HCT116 (cell line): ENCODE results near the gene POFUT2. TPM values are rescaled to one million over a fixed set of nuclear protein-coding genes. Genes with fewer than 3 reads are reported as not detected.

Experiments
- ATAC-seq: fragments of 200-7000 bp; cut with Tn5 transposase; 2 replicates; pipeline ENCODE4 v1.9.1; 2020; ENCODE audit warnings: mild to moderate bottlenecking, moderate library complexity
- BruUV-seq: library from RNA; stranded (reverse); fragments of 400-500 nt; replicated peaks from 2 replicates; lab custom pipeline; 2021; lab: Mats Ljungman, UMichigan
- CTCF ChIA-PET: fragments of 300-600 bp; sonication (Branson Sonifier 250); formaldehyde crosslinking; loops from one replicate; lab custom pipeline; 2021; ENCODE audit warnings: antibody characterized with exemption; lab: Charles Lee
- POLR2A ChIA-PET: fragments of 300-600, 350-600 bp; sonication (Branson Sonifier 250); formaldehyde crosslinking; loops from one replicate; lab custom pipeline; 2021; ENCODE audit warnings: antibody characterized with exemption; lab: Charles Lee
- RAD21 ChIA-PET, 2 experiments: fragments of 300-600 bp; sonication (Branson Sonifier 250); formaldehyde crosslinking; loops; one replicate each; lab custom pipeline; 2023; ENCODE audit warnings: low total read pairs in 2 of 2; ENCODE audit not compliant: uncharacterized antibody in 2 of 2, unreplicated experiment in 2 of 2, low non-redundant PET in 1 of 2; lab: Charles Lee
- DNase-seq: peaks from one replicate; pipeline ENCODE4 v3.0.0-alpha.2; 2010; ENCODE audit warnings: low read depth, low spot score
- H2AFZ ChIP-seq: fragments of 200-600 bp; shearing (Covaris generic), sonication (generic); 2 replicates; pipeline ENCODE4 v1.6.1; 2017; ENCODE audit warnings: low read depth, mixed run types, mixed read lengths, antibody characterized with exemption, low read length; ENCODE audit not compliant: poor library complexity, severe bottlenecking
- H3K27ac ChIP-seq: 2 replicates; pipeline ENCODE4 v1.5.1; 2012; ENCODE audit warnings: low read depth, low read length
- H3K27me3 ChIP-seq: fragments of 200-600 bp; sonication (generic); 2 replicates; pipeline ENCODE4 v1.6.1; 2016; ENCODE audit warnings: mixed run types, low read length, mixed read lengths; ENCODE audit not compliant: insufficient read depth
- H3K36me3 ChIP-seq, 2 experiments: fragments of 200-500 bp in 1 of 2; fragments of 200-600 bp in 1 of 2; sonication (Bioruptor generic) in 1 of 2; sonication (generic) in 1 of 2; 2 replicates each; pipeline versions ENCODE4 v1.5.1 to v1.6.1; 2014 to 2016; ENCODE audit warnings: low read length in 2 of 2, inconsistent platforms in 1 of 2, mixed read lengths in 1 of 2, mixed run types in 1 of 2; ENCODE audit not compliant: insufficient read depth in 2 of 2, control insufficient read depth in 1 of 2
- H3K4me1 ChIP-seq, 2 experiments: fragments of 200-600 bp in 1 of 2; sonication (generic) in 1 of 2; 2 replicates each; pipeline versions ENCODE4 v1.5.1 to v1.6.1; 2012 to 2017; ENCODE audit warnings: low read length in 2 of 2, inconsistent platforms in 1 of 2, mild to moderate bottlenecking in 1 of 2, mixed read lengths in 1 of 2, mixed run types in 1 of 2, moderate library complexity in 1 of 2; ENCODE audit not compliant: insufficient read depth in 2 of 2, control insufficient read depth in 1 of 2
- H3K4me2 ChIP-seq: fragments of 200-600 bp; sonication (generic); 2 replicates; pipeline ENCODE4 v1.6.1; 2017; ENCODE audit warnings: mixed run types, low read length, mixed read lengths
- H3K4me3 ChIP-seq, 2 experiments: fragments of 200-600 bp in 1 of 2; sonication (generic) in 1 of 2; replicated peaks in 1 of 2; 2 replicates each; pipeline ENCODE4 v1.5.1; 2011 to 2016; ENCODE audit warnings: low read length in 2 of 2, control low read depth in 1 of 2, low read depth in 1 of 2, mild to moderate bottlenecking in 1 of 2, mixed read lengths in 1 of 2, mixed run types in 1 of 2
- H3K79me2 ChIP-seq: fragments of 200-600 bp; sonication (generic); 2 replicates; pipeline ENCODE4 v1.6.1; 2017; ENCODE audit warnings: mild to moderate bottlenecking, mixed run types, low read length, moderate library complexity, mixed read lengths; ENCODE audit not compliant: insufficient read depth
- H3K9ac ChIP-seq: fragments of 200-600 bp; sonication (generic); 2 replicates; pipeline ENCODE4 v1.6.1; 2016; ENCODE audit warnings: low read length, mixed read lengths
- H3K9me2 ChIP-seq: fragments of 200-600 bp; sonication (generic), shearing (Covaris generic); 2 replicates; pipeline ENCODE4 v1.6.1; 2017; ENCODE audit warnings: mixed run types, mild to moderate bottlenecking, moderate library complexity; ENCODE audit not compliant: insufficient read depth
- H3K9me3 ChIP-seq, 2 experiments: fragments of 200-500 bp in 1 of 2; fragments of 200-600 bp in 1 of 2; sonication (Bioruptor generic) in 1 of 2; sonication (generic) in 1 of 2; 2 replicates each; pipeline ENCODE4 v1.6.1; 2014 to 2017; ENCODE audit warnings: low read length in 2 of 2, mixed read lengths in 2 of 2, inconsistent platforms in 1 of 2, low read depth in 1 of 2, mild to moderate bottlenecking in 1 of 2, mixed run types in 1 of 2, moderate library complexity in 1 of 2; ENCODE audit not compliant: control insufficient read depth in 1 of 2, insufficient read depth in 1 of 2
- H4K20me1 ChIP-seq: fragments of 200-600 bp; sonication (generic), shearing (Covaris generic); 2 replicates; pipeline ENCODE4 v1.6.1; 2017; ENCODE audit warnings: mixed run types, mild to moderate bottlenecking, moderate library complexity; ENCODE audit not compliant: insufficient read depth
- ATF3 ChIP-seq: IDR thresholded peaks from 2 replicates; pipeline ENCODE4 v1.6.1; 2012
- CTCF ChIP-seq, 3 experiments: fragments of 200-600 bp in 1 of 3; sonication (generic) in 1 of 3; IDR thresholded peaks in 2 of 3; conservative IDR thresholded peaks in 1 of 3; 2 replicates each; pipeline ENCODE4 v1.5.1; 2012 to 2017; ENCODE audit warnings: low read depth in 2 of 3, low read length in 2 of 3, antibody characterized with exemption in 1 of 3, borderline replicate concordance in 1 of 3, control low read depth in 1 of 3, mild to moderate bottlenecking in 1 of 3, mixed read lengths in 1 of 3, mixed run types in 1 of 3, moderate library complexity in 1 of 3; ENCODE audit not compliant: insufficient read depth in 1 of 3
- POLR2AphosphoS5 ChIP-seq: IDR thresholded peaks from 2 replicates; pipeline ENCODE4 v1.6.1; 2011; ENCODE audit warnings: mild to moderate bottlenecking, low read depth, low read length, moderate library complexity
- intact Hi-C: fragments of 100-400 bp; cut with micrococcal nuclease; formaldehyde crosslinking; loops from 2 replicates; pipeline ENCODE4 v1.10.0; 2022
- total RNA-seq: library from RNA; stranded (reverse); gene quantifications from one replicate; pipeline ENCODE4 v1.2.1, GENCODE V29; 2021; ENCODE audit not compliant: unreplicated experiment
- TF ChIP-seq, protein P1 (sequence below): IDR thresholded peaks from 2 replicates; pipeline ENCODE4 v1.6.1; 2011; ENCODE audit warnings: mild to moderate bottlenecking, low read length, moderate library complexity; ENCODE audit not compliant: insufficient replicate concordance; ENCODE audit errors: extremely low read depth

The POFUT2 gene
- total RNA-seq, 1 experiment from 2014 or later, result 20.5 TPM

- intact Hi-C loops, result loop anchor here (2.0 to 5.0 kb wide), 2 partner anchors 304 to 526 kb away; no protein-coding TSS in a partner anchor
- no peak for ATAC-seq
- Histone ChIP-seq H4K20me1 (no peaks in the 10 kb centered on the region), H3K9me2 (no peaks in the 10 kb centered on the region), H3K9ac (no peak overlapping the region), H2AFZ (no peak overlapping the region), H3K9me3 (no peaks in the 10 kb centered on the region), H3K4me2 (peak overlapping the region; percentile 48; the same call in 1 of the 2 replicates), H3K27me3 (no peaks in the 10 kb centered on the region), H3K4me3 (no peak overlapping the region), H3K27ac (peak overlapping the region; percentile 46; the same call in 1 of the 2 replicates), H3K4me1 (peaks cover 13 to 25% of the 10 kb centered on the region in 2 experiments), H3K36me3 (peaks cover 0 to 3% of the 10 kb centered on the region in 2 experiments; a peak in 1 of 4 replicates), H3K79me2 (no peaks in the 10 kb centered on the region)
- ChIA-PET RAD21 (interaction anchor here (0.7 kb wide), 2 partner anchors 16 to 114 kb away, joined by 3 read pairs; no protein-coding TSS in a partner anchor), POLR2A (interaction anchor here (1.4 kb wide), 1 partner anchor 16 kb away, joined by 3 read pairs; no protein-coding TSS in a partner anchor), CTCF (interaction anchor here (1.2 to 2.6 kb wide), 6 partner anchors 16 to 168 kb away, joined by 3 to 16 read pairs (median 10); no protein-coding TSS in a partner anchor)
- TF ChIP-seq ATF3, result no peak
- BruUV-seq, result no TSS peak
- DNase-seq, result no peak
Observed at GRCh38 chr21:45293220-45293725, 5.6 kb upstream of the POFUT2 start.

DNA sequence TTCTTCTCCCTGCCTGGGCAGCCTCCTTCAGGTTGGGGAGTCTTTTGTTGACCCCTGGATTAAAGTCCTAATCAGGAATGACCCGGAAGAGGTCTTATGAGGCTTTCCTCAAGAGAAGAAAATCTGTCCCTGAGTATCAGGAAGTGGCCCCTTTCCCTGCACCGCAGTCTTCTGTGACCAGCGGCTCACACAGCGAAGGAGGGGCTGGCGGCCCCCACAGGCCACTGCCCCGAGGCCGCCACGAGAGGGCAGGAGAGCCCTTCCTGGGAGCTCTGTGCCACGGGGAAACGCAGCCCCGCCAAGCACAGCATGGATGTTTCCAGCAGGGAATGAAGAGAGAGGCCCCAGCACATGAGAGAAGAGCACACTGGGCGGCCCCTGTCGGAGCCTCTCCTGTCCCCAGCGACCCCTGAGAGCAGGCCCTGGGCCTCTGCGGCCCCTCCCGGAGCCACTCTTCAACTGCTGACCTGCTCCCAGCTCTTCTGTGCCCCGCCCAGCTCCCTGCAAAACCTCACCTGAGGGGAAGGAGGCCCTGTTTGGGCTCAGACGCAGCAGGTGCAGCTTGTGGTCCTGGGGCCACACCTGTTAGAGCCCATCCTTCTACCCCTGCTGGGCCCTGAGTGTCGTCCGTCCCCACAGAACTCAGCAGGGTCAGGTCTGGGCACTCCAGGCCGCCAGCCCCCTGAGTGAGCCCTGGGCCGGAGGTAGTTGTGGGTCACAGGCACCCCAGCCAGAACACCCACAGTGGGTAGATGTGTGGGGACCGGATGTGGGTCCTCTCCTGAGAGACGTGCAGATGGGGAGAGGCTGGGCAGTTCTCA lies 4.9 kb upstream of the POFUT2 start:
- ChIA-PET RAD21 (interaction anchor here (0.6 to 1.0 kb wide), 4 partner anchors 16 to 152 kb away, joined by 3 to 4 read pairs (median 3); no protein-coding TSS in a partner anchor), CTCF (interaction anchor here (0.8 to 2.6 kb wide), 9 partner anchors 16 to 168 kb away, joined by 3 to 16 read pairs (median 6); no protein-coding TSS in a partner anchor), POLR2A (no interaction called here)
- peak overlapping the region; percentile 45 for H3K9ac ChIP-seq
- H3K4me2 ChIP-seq, result peak overlapping the region; percentile 48
- peaks cover 0 to 3% of the 10 kb centered on the region in 2 experiments; a peak in 1 of 4 replicates for H3K36me3 ChIP-seq
- ATAC-seq (peak; percentile 80), DNase-seq (peak; percentile 45)
- BruUV-seq, result no TSS peak
- H3K4me3 ChIP-seq, result no peak overlapping the region
- intact Hi-C loops, result loop anchor here (1.0 to 5.0 kb wide), 4 partner anchors 147 to 526 kb away; no protein-coding TSS in a partner anchor
- peaks cover 13 to 25% of the 10 kb centered on the region in 2 experiments for H3K4me1 ChIP-seq
- no peaks in the 10 kb centered on the region for H3K27me3 ChIP-seq
- H4K20me1 ChIP-seq, result no peaks in the 10 kb centered on the region
- no peaks in the 10 kb centered on the region for H3K9me3 ChIP-seq
- H2AFZ ChIP-seq, result peak overlapping the region; percentile 45
- peak in 2 of 3 experiments; percentile 92 to 96; a peak in 4 of 6 replicates for TF ChIP-seq CTCF (IDR thresholded peaks at IDR 0.05 in 2 of 3, conservative IDR thresholded peaks at IDR 0.05 in 1 of 3; ENCODE audit: borderline replicate concordance in 1 of 3, insufficient read depth in 1 of 3, low read depth in 2 of 3, low read length in 2 of 3)
- TF ChIP-seq, protein P1, sequence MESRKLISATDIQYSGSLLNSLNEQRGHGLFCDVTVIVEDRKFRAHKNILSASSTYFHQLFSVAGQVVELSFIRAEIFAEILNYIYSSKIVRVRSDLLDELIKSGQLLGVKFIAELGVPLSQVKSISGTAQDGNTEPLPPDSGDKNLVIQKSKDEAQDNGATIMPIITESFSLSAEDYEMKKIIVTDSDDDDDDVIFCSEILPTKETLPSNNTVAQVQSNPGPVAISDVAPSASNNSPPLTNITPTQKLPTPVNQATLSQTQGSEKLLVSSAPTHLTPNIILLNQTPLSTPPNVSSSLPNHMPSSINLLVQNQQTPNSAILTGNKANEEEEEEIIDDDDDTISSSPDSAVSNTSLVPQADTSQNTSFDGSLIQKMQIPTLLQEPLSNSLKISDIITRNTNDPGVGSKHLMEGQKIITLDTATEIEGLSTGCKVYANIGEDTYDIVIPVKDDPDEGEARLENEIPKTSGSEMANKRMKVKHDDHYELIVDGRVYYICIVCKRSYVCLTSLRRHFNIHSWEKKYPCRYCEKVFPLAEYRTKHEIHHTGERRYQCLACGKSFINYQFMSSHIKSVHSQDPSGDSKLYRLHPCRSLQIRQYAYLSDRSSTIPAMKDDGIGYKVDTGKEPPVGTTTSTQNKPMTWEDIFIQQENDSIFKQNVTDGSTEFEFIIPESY, result no peak
- peak; percentile 29; the same call in 1 of the 2 replicates for TF ChIP-seq POLR2AphosphoS5
- H3K27ac ChIP-seq, result peak overlapping the region; percentile 46; the same call in 1 of the 2 replicates
- H3K79me2 ChIP-seq, result no peaks in the 10 kb centered on the region
- H3K9me2 ChIP-seq, result no peaks in the 10 kb centered on the region
